Natural killer cell (primary cell): ENCODE measurements around the gene EIF3B. TPM values are rescaled to one million over a fixed set of nuclear protein-coding genes. Genes with fewer than 3 reads are reported as not detected.
A peak's percentile ranks its signal among the peaks of the same experiment; 100 is the strongest.
"Not testable (repeated sequence)": the region's sequence is repeated elsewhere in the genome, so short reads cannot be mapped to it uniquely, and the experiment has no call there.

Source experiments
- ATAC-seq, 3 donors: fragments of 150-1000 bp in 2 of 3; fragments of 200-7000 bp in 1 of 3; cut with Tn5 transposase; 1 replicate in 1 of 3; 2 replicates in 2 of 3; pipeline ENCODE4 v1.10.0; 2021; ENCODE audit warnings: mild to moderate bottlenecking in 2 of 3, moderate library complexity in 2 of 3
- DNase-seq, 2 donors: peaks; one replicate each; pipeline versions ENCODE4 v3.0.0 to v3.0.0-alpha.2; 2013 to 2021; ENCODE audit warnings: mixed read lengths in 1 of 2
- H3K27ac ChIP-seq: one replicate; pipeline ENCODE4 v1.5.1; 2013; ENCODE audit warnings: mild to moderate bottlenecking, low read length
- H3K27me3 ChIP-seq: one replicate; pipeline ENCODE4 v1.6.1; 2013; ENCODE audit warnings: low read length; ENCODE audit not compliant: control insufficient read depth, insufficient read depth
- H3K36me3 ChIP-seq: one replicate; pipeline ENCODE4 v1.6.1; 2013; ENCODE audit warnings: low read length; ENCODE audit not compliant: control insufficient read depth, insufficient read depth
- H3K4me1 ChIP-seq: one replicate; pipeline ENCODE4 v1.6.1; 2013; ENCODE audit warnings: low read length; ENCODE audit not compliant: control insufficient read depth, insufficient read depth
- H3K4me3 ChIP-seq: one replicate; pipeline ENCODE4 v1.5.1; 2013; ENCODE audit warnings: low read length
- H3K9me3 ChIP-seq: one replicate; pipeline ENCODE4 v1.6.1; 2013; ENCODE audit warnings: low read length; ENCODE audit not compliant: control insufficient read depth, insufficient read depth
- H3K27ac Mint-ChIP-seq, 2 donors: one replicate each; pipeline ENCODE4 v1.8.0; 2022; ENCODE audit warnings: mild to moderate bottlenecking in 2 of 2, mixed read lengths in 2 of 2, moderate library complexity in 1 of 2
- H3K27me3 Mint-ChIP-seq, 2 donors: one replicate each; pipeline ENCODE4 v1.8.0; 2022; ENCODE audit warnings: low read depth in 2 of 2, mixed read lengths in 2 of 2
- H3K36me3 Mint-ChIP-seq: one replicate; pipeline ENCODE4 v1.8.0; 2022; ENCODE audit warnings: mixed read lengths
- H3K4me1 Mint-ChIP-seq, 2 donors: one replicate each; pipeline ENCODE4 v1.8.0; 2022; ENCODE audit warnings: mixed read lengths in 2 of 2
- H3K4me3 Mint-ChIP-seq: one replicate; pipeline ENCODE4 v1.8.0; 2022; ENCODE audit warnings: mild to moderate bottlenecking, moderate library complexity, mixed read lengths
- H3K9me3 Mint-ChIP-seq, 2 donors: one replicate each; pipeline ENCODE4 v1.8.0; 2022; ENCODE audit warnings: mixed read lengths in 2 of 2
- WGBS: methylation state at CpG from one replicate; pipeline ENCODE4 v1.1.7; 2013; ENCODE audit warnings: missing lambda C conversion rate; ENCODE audit not compliant: insufficient coverage; 5-methylcytosine and 5-hydroxymethylcytosine counted together
- intact Hi-C: fragments of 100-400 bp; cut with micrococcal nuclease; formaldehyde crosslinking; loops from one replicate; pipeline ENCODE4 v1.14.2; 2022
- total RNA-seq, 4 donors: library from RNA; stranded (reverse); fragments of 120-200 nt in 1 of 4; gene quantifications; one replicate each; pipeline versions ENCODE4 v1.2.3 to v1.2.4, GENCODE V29; 2013 to 2022
- TF ChIP-seq, protein P1 (sequence below): fragments of 200-600 bp; IDR thresholded peaks from one replicate; pipeline ENCODE4 v1.8.0; 2022; ENCODE audit warnings: antibody characterized with exemption

The EIF3B gene
- total RNA-seq, 3 donors from 2014 or later (not counting 1 experiment from before 2014, with no cell fraction given) = 194 to 219 (median 197) TPM

DNA sequence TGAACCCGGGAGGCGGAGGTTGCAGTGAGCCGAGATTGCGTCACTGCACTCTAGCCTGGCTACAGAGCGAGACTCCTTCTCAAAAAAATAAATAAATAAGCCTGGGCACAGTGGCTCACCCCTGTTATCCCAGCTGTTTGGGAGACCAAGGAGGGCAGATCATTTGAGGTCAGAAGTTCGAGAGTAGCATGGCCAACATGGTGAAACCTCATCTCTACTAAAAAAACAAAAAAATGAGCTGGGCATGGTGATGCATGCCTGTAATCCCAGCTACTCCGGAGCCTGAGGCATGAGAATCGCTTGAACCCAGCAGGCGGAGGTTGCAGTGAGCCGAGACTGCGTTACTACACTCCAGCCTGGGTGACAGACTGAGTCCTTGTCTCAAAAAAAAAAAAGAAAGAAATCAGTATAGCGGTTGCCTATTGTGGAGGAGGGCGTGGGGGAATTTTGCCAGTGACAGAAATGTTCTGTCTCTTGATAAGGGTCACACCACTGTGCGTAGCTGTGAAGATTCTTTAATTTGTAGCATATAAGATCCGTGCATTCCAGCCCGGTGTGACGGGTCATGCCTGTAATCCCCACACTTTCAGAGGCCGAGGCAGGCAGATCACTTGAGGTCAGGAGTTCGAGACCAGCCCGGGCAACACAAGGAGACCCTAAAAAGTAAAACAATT, 17.9 kb upstream of the EIF3B start:
- Histone ChIP-seq H3K36me3 (no peaks in the 10 kb centered on the region), H3K4me3 (no peak overlapping the region), H3K4me1 (no peaks in the 10 kb centered on the region), H3K9me3 (no peaks in the 10 kb centered on the region), H3K27ac (no peak overlapping the region), H3K27me3 (no peaks in the 10 kb centered on the region)
- 97% methylated on average over 20 of the region's 20 CpGs for WGBS
- DNase-seq = no peak
- Mint-ChIP-seq H3K27me3 (no peaks in the 10 kb centered on the region), H3K9me3 (no peaks in the 10 kb centered on the region), H3K36me3 (no peaks in the 10 kb centered on the region), H3K27ac (no peak overlapping the region), H3K4me3 (no peak overlapping the region), H3K4me1 (no peaks in the 10 kb centered on the region)
- no peak for ATAC-seq
- TF ChIP-seq, protein P1, sequence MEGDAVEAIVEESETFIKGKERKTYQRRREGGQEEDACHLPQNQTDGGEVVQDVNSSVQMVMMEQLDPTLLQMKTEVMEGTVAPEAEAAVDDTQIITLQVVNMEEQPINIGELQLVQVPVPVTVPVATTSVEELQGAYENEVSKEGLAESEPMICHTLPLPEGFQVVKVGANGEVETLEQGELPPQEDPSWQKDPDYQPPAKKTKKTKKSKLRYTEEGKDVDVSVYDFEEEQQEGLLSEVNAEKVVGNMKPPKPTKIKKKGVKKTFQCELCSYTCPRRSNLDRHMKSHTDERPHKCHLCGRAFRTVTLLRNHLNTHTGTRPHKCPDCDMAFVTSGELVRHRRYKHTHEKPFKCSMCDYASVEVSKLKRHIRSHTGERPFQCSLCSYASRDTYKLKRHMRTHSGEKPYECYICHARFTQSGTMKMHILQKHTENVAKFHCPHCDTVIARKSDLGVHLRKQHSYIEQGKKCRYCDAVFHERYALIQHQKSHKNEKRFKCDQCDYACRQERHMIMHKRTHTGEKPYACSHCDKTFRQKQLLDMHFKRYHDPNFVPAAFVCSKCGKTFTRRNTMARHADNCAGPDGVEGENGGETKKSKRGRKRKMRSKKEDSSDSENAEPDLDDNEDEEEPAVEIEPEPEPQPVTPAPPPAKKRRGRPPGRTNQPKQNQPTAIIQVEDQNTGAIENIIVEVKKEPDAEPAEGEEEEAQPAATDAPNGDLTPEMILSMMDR = no peak
- intact Hi-C loops = no loop called here

- intact Hi-C loops = loop anchor here (1.0 to 5.0 kb wide), 3 partner anchors 100 to 768 kb away; partner anchors contain the start of gene MAD1L1
- not testable (repeated sequence) for H3K27ac Mint-ChIP-seq, H3K9me3 Mint-ChIP-seq, H3K4me1 ChIP-seq, H3K27ac ChIP-seq, H3K36me3 Mint-ChIP-seq, H3K27me3 ChIP-seq, H3K9me3 ChIP-seq, H3K4me3 ChIP-seq, H3K27me3 Mint-ChIP-seq, H3K36me3 ChIP-seq, DNase-seq, H3K4me3 Mint-ChIP-seq, H3K4me1 Mint-ChIP-seq
- 88% methylated on average over 15 of the region's 15 CpGs for WGBS
- peak in 2 of 3 donors; percentile 18 to 48 for ATAC-seq
Observed at GRCh38 chr7:2347351-2348063, 7.1 kb upstream of the EIF3B start.

- Histone ChIP-seq H3K4me1 (peaks cover 14% of the 10 kb centered on the region), H3K36me3 (no peaks in the 10 kb centered on the region), H3K9me3 (no peaks in the 10 kb centered on the region), H3K27ac (no peak overlapping the region), H3K27me3 (no peaks in the 10 kb centered on the region), H3K4me3 (no peak overlapping the region)
- TF ChIP-seq, protein P1 = no peak
- no peak overlapping the region for H3K27ac Mint-ChIP-seq
- H3K27me3 Mint-ChIP-seq = no peaks in the 10 kb centered on the region
- H3K4me3 Mint-ChIP-seq = no peak overlapping the region
- ATAC-seq (no peak), DNase-seq (no peak)
- intact Hi-C loops = loop anchor here (5.0 kb wide), 1 partner anchor 52 kb away; the partner anchor contains the start of gene CHST12
- no peaks in the 10 kb centered on the region for H3K36me3 Mint-ChIP-seq
- H3K9me3 Mint-ChIP-seq = no peaks in the 10 kb centered on the region
- 98% methylated on average over 9 of the region's 9 CpGs for WGBS
- H3K4me1 Mint-ChIP-seq = peaks cover 12 to 16% of the 10 kb centered on the region in 2 donors
Observed at GRCh38 chr7:2350055-2350454, 4.6 kb upstream of the EIF3B start.

- WGBS = 97% methylated on average over 12 of the region's 12 CpGs
- no peak overlapping the region for H3K27ac Mint-ChIP-seq
- TF ChIP-seq, protein P1 = no peak
- no peaks in the 10 kb centered on the region for H3K27me3 Mint-ChIP-seq
- ATAC-seq (no peak), DNase-seq (no peak)
- peaks cover 21% of the 10 kb centered on the region for H3K4me1 ChIP-seq
- H3K4me1 Mint-ChIP-seq = peaks cover 15 to 22% of the 10 kb centered on the region in 2 donors
- H3K9me3 Mint-ChIP-seq = no peaks in the 10 kb centered on the region
- intact Hi-C loops = loop anchor here (5.0 kb wide), 1 partner anchor 51 kb away; the partner anchor contains the start of gene CHST12
- no peaks in the 10 kb centered on the region for H3K9me3 ChIP-seq
- H3K27me3 ChIP-seq = no peaks in the 10 kb centered on the region
- no peak overlapping the region for H3K27ac ChIP-seq
- no peak overlapping the region for H3K4me3 Mint-ChIP-seq
- no peaks in the 10 kb centered on the region for H3K36me3 Mint-ChIP-seq
- H3K4me3 ChIP-seq = no peak overlapping the region
- H3K36me3 ChIP-seq = no peaks in the 10 kb centered on the region
Observed at GRCh38 chr7:2350861-2351260, 3.8 kb upstream of the EIF3B start.
